Fibroblast of peridontal ligament (primary cell): Measurements from ENCODE around the gene ADAMTSL3.
"Not testable (repeated sequence)": the region's sequence is repeated elsewhere in the genome, so short reads cannot be mapped to it uniquely, and the experiment has no call there.

Experiments used
- DNase-seq: peaks from one replicate; pipeline ENCODE4 v3.0.0-alpha.2; 2010; ENCODE audit errors: extremely low read depth

ADAMTSL3 gene

GRCh38 chr15:84022516-84022915 lies 368.6 kb downstream of the ADAMTSL3 start:
- DNase-seq, result no peak

- peak; percentile 13 for DNase-seq
These were observed 369.7 kb downstream of the ADAMTSL3 start for GRCh38 chr15:84023636-84024035.

GRCh38 chr15:84033793-84034553 lies 380.1 kb downstream of the ADAMTSL3 start:
- DNase-seq, result no peak

- no peak for DNase-seq
These were observed 380.9 kb downstream of the ADAMTSL3 start for GRCh38 chr15:84034578-84035398.

- DNase-seq, result peak; percentile 18
These were observed 381.5 kb downstream of the ADAMTSL3 start for GRCh38 chr15:84035399-84035766.

GRCh38 chr15:84037301-84037700 lies 383.4 kb downstream of the ADAMTSL3 start:
- no peak for DNase-seq

GRCh38 chr15:84042434-84043056 lies 388.6 kb downstream of the ADAMTSL3 start:
- not testable (repeated sequence) for DNase-seq

- no peak for DNase-seq
These were observed 392.2 kb downstream of the ADAMTSL3 start for GRCh38 chr15:84046064-84046637.

GRCh38 chr15:84049480-84049879 lies 395.6 kb downstream of the ADAMTSL3 start:
- not testable (repeated sequence) for DNase-seq

- DNase-seq, result no peak
These were observed 396.2 kb downstream of the ADAMTSL3 start for GRCh38 chr15:84050076-84050475.

- DNase-seq, result not testable (repeated sequence)
These were observed 397.2 kb downstream of the ADAMTSL3 start for GRCh38 chr15:84051146-84051545.

GRCh38 chr15:84054544-84054943 lies 400.6 kb downstream of the ADAMTSL3 start:
- DNase-seq, result not testable (repeated sequence)

GRCh38 chr15:84057714-84058331 lies 403.9 kb downstream of the ADAMTSL3 start:
- no peak for DNase-seq

GRCh38 chr15:84063674-84064073 lies 409.8 kb downstream of the ADAMTSL3 start:
- DNase-seq, result not testable (repeated sequence)

- not testable (repeated sequence) for DNase-seq
These were observed 414.8 kb downstream of the ADAMTSL3 start for GRCh38 chr15:84068674-84069073.

GRCh38 chr15:84078038-84078437 lies 424.1 kb downstream of the ADAMTSL3 start:
- not testable (repeated sequence) for DNase-seq

- not testable (repeated sequence) for DNase-seq
These were observed 425.5 kb downstream of the ADAMTSL3 start for GRCh38 chr15:84079325-84079884.

GRCh38 chr15:84079885-84080777 lies 426.2 kb downstream of the ADAMTSL3 start:
- no peak for DNase-seq

- not testable (repeated sequence) for DNase-seq
These were observed 426.8 kb downstream of the ADAMTSL3 start for GRCh38 chr15:84080778-84081084.

GRCh38 chr15:84081391-84082168 lies 427.7 kb downstream of the ADAMTSL3 start:
- DNase-seq, result no peak
